Left ventricle myocardium inferior (tissue), 1 donor: ENCODE data around the gene EDIL3. TPM values are rescaled to one million over a fixed set of nuclear protein-coding genes. Genes with fewer than 3 reads are reported as not detected.

ENCODE experiments used
- DNase-seq: peaks from one replicate; pipeline ENCODE4 v3.0.0-alpha.2; 2020
- H3K27ac ChIP-seq: fragments of 200-600 bp; replicated peaks from 2 replicates; pipeline ENCODE4 v1.8.0; 2021
- H3K27me3 ChIP-seq: fragments of 200-600 bp; 2 replicates; pipeline ENCODE4 v1.8.0; 2021; ENCODE audit warnings: low read depth
- H3K36me3 ChIP-seq: fragments of 200-600 bp; 2 replicates; pipeline ENCODE4 v1.8.0; 2021
- H3K4me1 ChIP-seq: fragments of 200-600 bp; 2 replicates; pipeline ENCODE4 v1.8.0; 2021
- H3K4me3 ChIP-seq: fragments of 200-600 bp; 2 replicates; pipeline ENCODE4 v1.8.0; 2021; ENCODE audit warnings: mild to moderate bottlenecking, moderate library complexity
- H3K9me3 ChIP-seq: fragments of 200-600 bp; replicated peaks from 2 replicates; pipeline ENCODE4 v1.8.0; 2021
- CTCF ChIP-seq: fragments of 200-600 bp; IDR thresholded peaks from 2 replicates; pipeline ENCODE4 v1.8.0; 2021; ENCODE audit warnings: antibody characterized with exemption, mild to moderate bottlenecking, borderline replicate concordance
- intact Hi-C: fragments of 100-400 bp; cut with micrococcal nuclease; formaldehyde crosslinking; loops from one replicate; pipeline ENCODE4 v1.11.0; 2022
- total RNA-seq: library from RNA; stranded (reverse); fragmentation: NEBNext Ultra II Directional; extraction: Animal tissue kit (Norgen Biotek cat#: 25700); gene quantifications from one replicate; pipeline ENCODE4 v1.2.1, GENCODE V29; 2021
- donor health status: DM: no; HTN: yes; CAD: no; lungs with severe emphysema.

Gene EDIL3
- total RNA-seq, 1 donor from 2014 or later = 3.5 TPM

DNA sequence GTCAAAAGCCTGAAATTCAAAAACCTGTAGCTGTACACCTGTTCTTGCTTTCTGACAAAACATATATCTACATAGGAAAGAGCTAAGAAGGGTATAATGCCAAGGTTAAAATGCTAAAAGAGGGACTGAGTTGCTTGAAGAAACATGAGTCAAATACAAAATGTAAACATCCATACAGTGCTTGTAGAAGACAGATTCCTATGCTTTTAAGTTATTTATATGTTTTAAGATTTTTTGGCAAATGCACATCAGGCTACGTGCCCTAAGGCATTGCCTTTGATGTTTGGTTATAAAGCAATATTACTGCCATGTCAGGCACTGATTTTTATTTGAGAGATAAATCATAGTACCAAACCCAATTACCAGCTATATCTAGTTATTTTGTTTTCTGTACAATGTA, 269.0 kb downstream of the EDIL3 start:
- Histone ChIP-seq H3K4me3 (no peak overlapping the region), H3K27me3 (no peaks in the 10 kb centered on the region), H3K9me3 (no peaks in the 10 kb centered on the region), H3K4me1 (no peaks in the 10 kb centered on the region), H3K36me3 (no peaks in the 10 kb centered on the region), H3K27ac (no peak overlapping the region)
- DNase-seq = no peak
- no peak for TF ChIP-seq CTCF
- intact Hi-C loops = no loop called here

GRCh38 chr5:84113246-84114105, 271.2 kb downstream of the EDIL3 start:
- DNase-seq = no peak
- no peak overlapping the region for H3K4me3 ChIP-seq
- H3K9me3 ChIP-seq = no peaks in the 10 kb centered on the region
- intact Hi-C loops = no loop called here
- TF ChIP-seq CTCF = no peak
- no peak overlapping the region for H3K27ac ChIP-seq
- H3K36me3 ChIP-seq = no peaks in the 10 kb centered on the region
- H3K4me1 ChIP-seq = no peaks in the 10 kb centered on the region
- no peaks in the 10 kb centered on the region for H3K27me3 ChIP-seq

DNA sequence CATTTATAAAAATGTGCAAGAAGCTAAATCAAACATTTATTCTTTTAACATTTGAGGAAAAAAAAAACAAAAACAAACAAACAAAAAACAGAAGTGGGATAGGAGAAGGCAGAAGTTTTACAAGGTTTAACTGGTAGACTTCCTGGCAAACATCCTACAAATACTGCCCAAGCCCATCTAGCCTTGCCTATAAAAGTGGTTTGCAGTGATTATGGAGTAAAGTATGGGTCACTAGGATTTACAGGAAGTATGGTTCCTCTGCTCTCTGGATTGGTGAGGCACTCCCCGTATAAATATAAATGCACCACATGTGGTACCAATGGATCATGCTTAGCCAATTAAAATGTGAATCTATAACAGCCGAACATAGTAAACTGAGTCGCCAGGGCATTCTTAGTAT, 291.9 kb downstream of the EDIL3 start:
- no peaks in the 10 kb centered on the region for H3K4me1 ChIP-seq
- no peak for TF ChIP-seq CTCF
- DNase-seq = no peak
- H3K27me3 ChIP-seq = no peaks in the 10 kb centered on the region
- H3K36me3 ChIP-seq = no peaks in the 10 kb centered on the region
- no peak overlapping the region for H3K27ac ChIP-seq
- no peak overlapping the region for H3K4me3 ChIP-seq
- H3K9me3 ChIP-seq = no peaks in the 10 kb centered on the region
- intact Hi-C loops = no loop called here

GRCh38 chr5:84091127-84091799, 293.4 kb downstream of the EDIL3 start:
- intact Hi-C loops = no loop called here
- H3K36me3 ChIP-seq = no peaks in the 10 kb centered on the region
- no peaks in the 10 kb centered on the region for H3K27me3 ChIP-seq
- no peaks in the 10 kb centered on the region for H3K9me3 ChIP-seq
- no peak overlapping the region for H3K4me3 ChIP-seq
- no peak overlapping the region for H3K27ac ChIP-seq
- no peaks in the 10 kb centered on the region for H3K4me1 ChIP-seq
- DNase-seq = no peak
- TF ChIP-seq CTCF = no peak

- H3K9me3 ChIP-seq = no peaks in the 10 kb centered on the region
Measured at GRCh38 chr5:84088996-84089395, 295.7 kb downstream of the EDIL3 start.

More at GRCh38 chr5:84088996-84089395, 295.7 kb downstream of the EDIL3 start:
- peak; percentile 27 for TF ChIP-seq CTCF
- Histone ChIP-seq H3K4me1 (no peaks in the 10 kb centered on the region), H3K4me3 (no peak overlapping the region), H3K27me3 (peaks cover 3% of the 10 kb centered on the region), H3K36me3 (no peaks in the 10 kb centered on the region), H3K27ac (no peak overlapping the region)
- intact Hi-C loops = no loop called here
- no peak for DNase-seq
